IMR-90 (cell line): ENCODE data around the gene LFNG. TPM values are rescaled to one million over a fixed set of nuclear protein-coding genes. Genes with fewer than 3 reads are reported as not detected.
A peak's percentile ranks its signal among the peaks of the same experiment; 100 is the strongest.

Experiments used
- ATAC-seq: fragments of 200-7000 bp; cut with Tn5 transposase; 2 replicates; pipeline ENCODE4 v1.9.1; 2020; ENCODE audit warnings: low read depth, mild to moderate bottlenecking, moderate library complexity
- BruUV-seq: library from RNA; stranded (reverse); fragments of 400-500 nt; replicated peaks from 2 replicates; lab custom pipeline; 2021; lab: Mats Ljungman, UMichigan
- CTCF ChIA-PET: fragments of 300-600 bp; formaldehyde crosslinking; extraction: SDS; loops from one replicate; lab custom pipeline; 2021; ENCODE audit warnings: antibody characterized with exemption; lab: Yijun Ruan, JAX
- POLR2A ChIA-PET: fragments of 300-600 bp; sonication (Branson Sonifier 250); formaldehyde crosslinking; loops from one replicate; lab custom pipeline; 2022; ENCODE audit warnings: antibody characterized with exemption; ENCODE audit not compliant: unreplicated experiment; lab: Charles Lee
- DNase-seq: peaks from one replicate; pipeline ENCODE4 v3.0.0; 2013
- H2AFZ ChIP-seq: replicated peaks from 2 replicates; pipeline ENCODE3; 2013; ENCODE audit warnings: low read length, mild to moderate bottlenecking; ENCODE audit not compliant: poor library complexity
- H2AK5ac ChIP-seq: 2 replicates; pipeline ENCODE4 v1.6.1; 2013; ENCODE audit warnings: low read depth, low read length, inconsistent platforms
- H2AK9ac ChIP-seq: replicated peaks from 2 replicates; pipeline ENCODE3; 2013; ENCODE audit warnings: mild to moderate bottlenecking, low read depth, low read length, moderate library complexity; ENCODE audit not compliant: poor library complexity
- H2BK120ac ChIP-seq: 2 replicates; pipeline ENCODE4 v1.6.1; 2013; ENCODE audit warnings: low read depth, low read length, inconsistent platforms
- H2BK15ac ChIP-seq: 3 replicates; pipeline ENCODE4 v1.6.1; 2013; ENCODE audit warnings: low read depth, low read length, inconsistent platforms
- H2BK20ac ChIP-seq: 2 replicates; pipeline ENCODE4 v1.6.1; 2013; ENCODE audit warnings: low read depth, mild to moderate bottlenecking, inconsistent platforms, low read length, moderate library complexity
- H2BK5ac ChIP-seq: 2 replicates; pipeline ENCODE4 v1.6.1; 2013; ENCODE audit warnings: mild to moderate bottlenecking, low read depth, low read length, inconsistent platforms; ENCODE audit not compliant: poor library complexity, severe bottlenecking
- H3K14ac ChIP-seq: replicated peaks from 2 replicates; pipeline ENCODE4 v1.6.1; 2013; ENCODE audit warnings: low read depth, low read length, inconsistent platforms
- H3K18ac ChIP-seq: 2 replicates; pipeline ENCODE4 v1.6.1; 2013; ENCODE audit warnings: low read depth, low read length, control low read depth
- H3K23ac ChIP-seq: 2 replicates; pipeline ENCODE4 v1.6.1; 2013; ENCODE audit warnings: low read depth, low read length, inconsistent platforms
- H3K27ac ChIP-seq: 2 replicates; pipeline ENCODE4 v1.5.1; 2013; ENCODE audit warnings: mild to moderate bottlenecking, control low read depth, low read length; ENCODE audit not compliant: insufficient read depth
- H3K27me3 ChIP-seq: 2 replicates; pipeline ENCODE4 v1.6.1; 2013; ENCODE audit warnings: low read length; ENCODE audit not compliant: control insufficient read depth, insufficient read depth
- H3K36me3 ChIP-seq: 2 replicates; pipeline ENCODE4 v1.6.1; 2013; ENCODE audit warnings: low read length, mixed read lengths; ENCODE audit not compliant: control insufficient read depth, insufficient read depth
- H3K4ac ChIP-seq: 2 replicates; pipeline ENCODE4 v1.6.1; 2013; ENCODE audit warnings: low read depth, low read length, inconsistent platforms
- H3K4me1 ChIP-seq: 2 replicates; pipeline ENCODE4 v1.6.1; 2013; ENCODE audit warnings: low read length, mixed read lengths; ENCODE audit not compliant: control insufficient read depth, insufficient read depth
- H3K4me2 ChIP-seq: 2 replicates; pipeline ENCODE4 v1.6.1; 2013; ENCODE audit warnings: low read depth, mild to moderate bottlenecking, control low read depth, low read length, moderate library complexity
- H3K4me3 ChIP-seq: 2 replicates; pipeline ENCODE4 v1.5.1; 2013; ENCODE audit warnings: low read depth, mild to moderate bottlenecking, control low read depth, low read length, moderate library complexity; ENCODE audit not compliant: insufficient read depth
- H3K56ac ChIP-seq: 2 replicates; pipeline ENCODE4 v1.6.1; 2013; ENCODE audit warnings: low read length, inconsistent platforms; ENCODE audit not compliant: insufficient read depth; ENCODE audit errors: extremely low read depth
- H3K79me1 ChIP-seq, 2 experiments: 2 replicates each; pipeline ENCODE4 v1.6.1; 2013; ENCODE audit warnings: low read length in 2 of 2, inconsistent platforms in 1 of 2, low read depth in 1 of 2
- H3K9ac ChIP-seq: 2 replicates; pipeline ENCODE4 v1.6.1; 2013; ENCODE audit warnings: low read depth, low read length, control low read depth
- H3K9me1 ChIP-seq: 2 replicates; pipeline ENCODE4 v1.6.1; 2013; ENCODE audit warnings: low read length, inconsistent platforms; ENCODE audit not compliant: insufficient read depth
- H3K9me3 ChIP-seq: 2 replicates; pipeline ENCODE4 v1.6.1; 2013; ENCODE audit warnings: low read length; ENCODE audit not compliant: control insufficient read depth, insufficient read depth
- H4K20me1 ChIP-seq: 2 replicates; pipeline ENCODE4 v1.6.1; 2013; ENCODE audit warnings: low read length, inconsistent platforms; ENCODE audit not compliant: insufficient read depth
- H4K5ac ChIP-seq: 2 replicates; pipeline ENCODE4 v1.6.1; 2013; ENCODE audit warnings: mild to moderate bottlenecking, low read depth, low read length, control low read depth
- H4K8ac ChIP-seq, 2 experiments: 2 replicates each; pipeline ENCODE4 v1.6.1; 2013; ENCODE audit warnings: low read depth in 2 of 2, low read length in 2 of 2, control low read depth in 1 of 2, inconsistent platforms in 1 of 2
- H4K91ac ChIP-seq: 2 replicates; pipeline ENCODE4 v1.6.1; 2013; ENCODE audit warnings: low read depth, low read length, inconsistent platforms; ENCODE audit not compliant: insufficient read depth
- CHD1 ChIP-seq: IDR thresholded peaks from 2 replicates; pipeline ENCODE4 v1.6.1; 2012; ENCODE audit warnings: low read depth, low read length, improper control_type of control experiment
- ELK1 ChIP-seq: fragments of 150-350 bp; IDR thresholded peaks from 2 replicates; pipeline ENCODE4 v1.6.1; 2016; ENCODE audit warnings: low read depth, mild to moderate bottlenecking, low read length, moderate library complexity, borderline replicate concordance
- FOS ChIP-seq: fragments of 150-350 bp; IDR thresholded peaks from 2 replicates; pipeline ENCODE4 v1.6.1; 2016; ENCODE audit warnings: low read depth, low read length
- MXI1 ChIP-seq: IDR thresholded peaks from 2 replicates; pipeline ENCODE4 v1.6.1; 2012; ENCODE audit warnings: low read depth, mild to moderate bottlenecking, low read length, moderate library complexity, borderline replicate concordance
- NFE2L2 ChIP-seq: fragments of 150-350 bp; IDR thresholded peaks from 2 replicates; pipeline ENCODE4 v1.6.1; 2016; ENCODE audit warnings: low read depth, mild to moderate bottlenecking, low read length
- POLR2A ChIP-seq: IDR thresholded peaks from 2 replicates; pipeline ENCODE4 v1.6.1; 2012; ENCODE audit warnings: mild to moderate bottlenecking, low read depth, low read length
- RFX5 ChIP-seq: IDR thresholded peaks from 2 replicates; pipeline ENCODE4 v1.8.0; 2012; ENCODE audit warnings: low read depth, mild to moderate bottlenecking, low read length, moderate library complexity
- WGBS, 2 experiments: methylation state at CpG; one replicate each; pipeline versions ENCODE4 v1.1.5 to v1.1.7; 2013; ENCODE audit warnings: missing lambda C conversion rate in 2 of 2; ENCODE audit not compliant: insufficient read length in 1 of 2; ENCODE audit errors: extremely low coverage in 2 of 2; 5-methylcytosine and 5-hydroxymethylcytosine counted together
- dilution Hi-C: fragments of 300-500 bp; cut with HindIII; formaldehyde crosslinking; loops from one replicate; pipeline ENCODE4 v1.14.3; 2018; ENCODE audit warnings: low sequenced_read_pairs; ENCODE audit not compliant: unreplicated experiment
- in situ Hi-C: fragments of 300-500 bp; cut with MboI; formaldehyde crosslinking; loops from 3 replicates; pipeline ENCODE4 v1.14.3; 2019; ENCODE audit warnings: low sequenced_read_pairs, inconsistent platforms, mixed read lengths
- intact Hi-C: fragments of 100-400 bp; cut with micrococcal nuclease; formaldehyde crosslinking; loops from 2 replicates; pipeline ENCODE4 v1.10.0; 2022
- polyA plus RNA-seq, 3 experiments: library from polyadenylated mRNA; depleted of rRNA; stranded (reverse); fragments of >200 nt; gene quantifications; 2 replicates each; pipeline ENCODE4 v1.2.3, GENCODE V29; 2012; ENCODE audit warnings: low replicate concordance in 1 of 3
- total RNA-seq: library from RNA; depleted of rRNA; stranded (reverse); fragments of >200 nt; gene quantifications from 2 replicates; pipeline ENCODE4 v1.2.3, GENCODE V29; 2012
- TF ChIP-seq, protein P1 (sequence below): fragments of 150-350 bp; IDR thresholded peaks from 2 replicates; pipeline ENCODE4 v1.6.1; 2017; ENCODE audit warnings: mild to moderate bottlenecking, antibody characterized with exemption, low read length, low read depth

Gene LFNG
- total and polyA plus RNA-seq, 2 of the 4 experiments (the other 2 are of a cell fraction), result 1.8 to 5.1 TPM

GRCh38 chr7:2480070-2480408 lies 39.5 kb upstream of the LFNG start:
- no peak overlapping the region for H3K4ac ChIP-seq
- dilution Hi-C loops, result no loop called here

More at GRCh38 chr7:2480070-2480408, 39.5 kb upstream of the LFNG start:
- no peak overlapping the region for H2BK5ac ChIP-seq
- H3K9me3 ChIP-seq, result peaks cover 5% of the 10 kb centered on the region; the same call in 1 of the 2 replicates
- no peak overlapping the region for H3K27ac ChIP-seq
- DNase-seq, result peak; percentile 8
- H3K23ac ChIP-seq, result no peak overlapping the region
- peak overlapping the region; percentile 42 for H2AK9ac ChIP-seq
- BruUV-seq, result no TSS peak
- intact Hi-C loops, result no loop called here
- H3K36me3 ChIP-seq, result no peaks in the 10 kb centered on the region
- no peak overlapping the region for H3K18ac ChIP-seq
- H2AFZ ChIP-seq, result no peak overlapping the region
- H4K5ac ChIP-seq, result no peak overlapping the region
- H4K20me1 ChIP-seq, result no peaks in the 10 kb centered on the region
- no peak for ATAC-seq
- ChIA-PET POLR2A (interaction anchor here (0.5 kb wide), 1 partner anchor 145 kb away, joined by 3 read pairs; no protein-coding TSS in a partner anchor), CTCF (interaction anchor here (1.0 kb wide), 1 partner anchor 92 kb away, joined by 4 read pairs; no protein-coding TSS in a partner anchor)
- H2AK5ac ChIP-seq, result no peak overlapping the region
- no peaks in the 10 kb centered on the region for H3K9me1 ChIP-seq
- no peaks in the 10 kb centered on the region for H3K4me1 ChIP-seq
- H4K91ac ChIP-seq, result no peak overlapping the region
- no peak overlapping the region for H2BK120ac ChIP-seq
- H3K56ac ChIP-seq, result no peak overlapping the region
- H3K79me1 ChIP-seq, result no peaks in the 10 kb centered on the region
- in situ Hi-C loops, result no loop called here
- no peak overlapping the region for H2BK20ac ChIP-seq
- no peak overlapping the region for H3K14ac ChIP-seq
- H2BK15ac ChIP-seq, result no peak overlapping the region
- no peak overlapping the region for H3K4me2 ChIP-seq
- H3K4me3 ChIP-seq, result no peak overlapping the region
- H4K8ac ChIP-seq, result no peak overlapping the region
- no peak for TF ChIP-seq ELK1
- TF ChIP-seq POLR2A, result no peak
- TF ChIP-seq, protein P1, sequence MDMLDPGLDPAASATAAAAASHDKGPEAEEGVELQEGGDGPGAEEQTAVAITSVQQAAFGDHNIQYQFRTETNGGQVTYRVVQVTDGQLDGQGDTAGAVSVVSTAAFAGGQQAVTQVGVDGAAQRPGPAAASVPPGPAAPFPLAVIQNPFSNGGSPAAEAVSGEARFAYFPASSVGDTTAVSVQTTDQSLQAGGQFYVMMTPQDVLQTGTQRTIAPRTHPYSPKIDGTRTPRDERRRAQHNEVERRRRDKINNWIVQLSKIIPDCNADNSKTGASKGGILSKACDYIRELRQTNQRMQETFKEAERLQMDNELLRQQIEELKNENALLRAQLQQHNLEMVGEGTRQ, result no peak
- no peak for TF ChIP-seq FOS
- no peak for TF ChIP-seq RFX5
- no peak for TF ChIP-seq NFE2L2
- TF ChIP-seq MXI1, result no peak
- no peak for TF ChIP-seq CHD1
- WGBS, 2 experiments, result 33% methylated on average over 12 of the region's 21 CpGs; no CpG with 5 or more reads in 1 of the 2 experiments
- no peak overlapping the region for H3K9ac ChIP-seq
- H3K27me3 ChIP-seq, result peaks cover 13% of the 10 kb centered on the region; the same call in 1 of the 2 replicates
